OCI-LY1 (cell line): ENCODE measurements around the gene ZNF609.

ENCODE experiments used
- H2AFZ ChIP-seq: fragments of 200-600 bp; sonication (generic), shearing (Covaris generic); 2 replicates; pipeline ENCODE4 v1.6.0; 2014; ENCODE audit warnings: antibody characterized with exemption, mild to moderate bottlenecking, low read length
- H3F3A ChIP-seq: fragments of 200-600 bp; sonication (generic), shearing (Covaris generic); 2 replicates; pipeline ENCODE4 v1.6.0; 2014; ENCODE audit warnings: mild to moderate bottlenecking, antibody characterized with exemption, low read length, moderate library complexity; ENCODE audit not compliant: insufficient read depth
- H3K27ac ChIP-seq: fragments of 200-600 bp; sonication (generic); 2 replicates; pipeline ENCODE4 v1.5.1; 2014; ENCODE audit warnings: low read length, mixed run types, mild to moderate bottlenecking, low read depth; ENCODE audit not compliant: poor library complexity, severe bottlenecking
- H3K27me3 ChIP-seq: fragments of 200-600 bp; sonication (generic); 2 replicates; pipeline ENCODE4 v1.6.0; 2014; ENCODE audit warnings: antibody characterized with exemption, mild to moderate bottlenecking, low read length, moderate library complexity; ENCODE audit not compliant: insufficient read depth
- H3K36me3 ChIP-seq: fragments of 200-600 bp; sonication (generic); 2 replicates; pipeline ENCODE4 v1.6.1; 2014; ENCODE audit warnings: mild to moderate bottlenecking, antibody characterized with exemption, low read length, moderate library complexity, mixed read lengths; ENCODE audit not compliant: insufficient read depth
- H3K4me1 ChIP-seq: fragments of 200-600 bp; sonication (generic); 2 replicates; pipeline ENCODE4 v1.5.1; 2014; ENCODE audit warnings: mild to moderate bottlenecking, low read length, moderate library complexity; ENCODE audit not compliant: insufficient read depth, severe bottlenecking
- H3K4me2 ChIP-seq: fragments of 200-600 bp; sonication (generic), shearing (Covaris generic); 2 replicates; pipeline ENCODE4 v1.6.1; 2014; ENCODE audit warnings: low read length
- H3K4me3 ChIP-seq: fragments of 200-600 bp; sonication (generic); 2 replicates; pipeline ENCODE4 v1.5.1; 2014; ENCODE audit warnings: low read length, low read depth, mild to moderate bottlenecking, mixed read lengths; ENCODE audit not compliant: poor library complexity, severe bottlenecking
- H3K79me2 ChIP-seq: fragments of 200-600 bp; shearing (Covaris generic); 2 replicates; pipeline ENCODE4 v1.6.1; 2016; ENCODE audit warnings: mixed run types, low read length, mixed read lengths; ENCODE audit not compliant: insufficient read depth
- H3K9ac ChIP-seq: fragments of 200-600 bp; sonication (generic), shearing (Covaris generic); 2 replicates; pipeline ENCODE4 v1.6.1; 2014; ENCODE audit warnings: mild to moderate bottlenecking, low read length, mixed read lengths
- H3K9me2 ChIP-seq: fragments of 200-600 bp; sonication (generic), shearing (Covaris generic); 2 replicates; pipeline ENCODE4 v1.6.1; 2014; ENCODE audit warnings: low read depth, mild to moderate bottlenecking, low read length, mixed read lengths
- H3K9me3 ChIP-seq: fragments of 200-600 bp; shearing (Covaris generic); 2 replicates; pipeline ENCODE4 v1.6.1; 2014; ENCODE audit warnings: low read length, mixed read lengths
- H4K20me1 ChIP-seq: fragments of 200-600 bp; sonication (generic), shearing (Covaris generic); 2 replicates; pipeline ENCODE4 v1.6.0; 2016; ENCODE audit warnings: mild to moderate bottlenecking, low read length; ENCODE audit not compliant: insufficient read depth
- EZH2 ChIP-seq: fragments of 200-600 bp; sonication (generic), shearing (Covaris generic); IDR thresholded peaks from 2 replicates; pipeline ENCODE4 v1.8.0; 2017; ENCODE audit warnings: borderline replicate concordance, mixed run types, mild to moderate bottlenecking, antibody characterized with exemption, low read length, moderate library complexity, mixed read lengths
- TF ChIP-seq, protein P1 (sequence below): fragments of 200-600 bp; sonication (generic), shearing (Covaris generic); IDR thresholded peaks from 2 replicates; pipeline ENCODE4 v1.5.1; 2017; ENCODE audit warnings: mild to moderate bottlenecking, antibody characterized with exemption, low read length, moderate library complexity, mixed read lengths

ZNF609 gene

DNA sequence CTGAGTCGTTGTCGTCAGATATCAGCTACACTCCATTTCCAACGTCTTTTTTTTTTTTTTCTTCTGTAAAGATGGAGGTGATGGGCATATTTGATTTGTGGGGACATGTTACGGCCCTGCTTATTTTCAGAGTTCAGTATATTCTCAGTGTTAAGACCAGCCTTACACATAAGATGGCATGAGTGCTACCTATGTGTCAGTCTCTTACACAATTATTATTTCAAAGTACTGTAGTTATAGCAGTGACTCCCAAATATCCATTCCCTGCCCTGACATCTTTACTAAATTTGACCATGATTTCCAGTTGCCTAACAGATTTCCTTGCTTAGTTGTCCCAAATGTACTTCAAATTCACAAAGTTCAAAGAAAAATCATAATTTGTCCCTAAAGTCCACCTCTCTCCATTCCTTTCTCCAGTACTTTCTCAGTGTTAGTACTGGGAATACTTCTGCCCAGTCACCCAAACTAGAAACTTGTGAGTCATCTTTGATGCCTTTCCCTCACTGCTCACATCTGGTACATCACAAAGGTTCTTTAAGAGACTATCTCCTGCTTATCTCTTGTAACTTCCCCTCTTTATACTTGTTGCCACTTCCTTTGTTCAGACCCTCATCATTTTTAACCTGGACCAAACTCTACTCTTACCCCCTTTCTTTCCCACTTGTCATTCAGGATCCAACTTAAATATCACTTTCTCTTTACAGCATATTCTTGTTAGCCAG is 67.0 kb downstream of the ZNF609 start:
- no peaks in the 10 kb centered on the region for H3K27me3 ChIP-seq
- H3K9me3 ChIP-seq, result no peaks in the 10 kb centered on the region
- no peak overlapping the region for H3K9ac ChIP-seq
- H3K4me2 ChIP-seq, result no peak overlapping the region
- no peaks in the 10 kb centered on the region for H4K20me1 ChIP-seq
- H3K9me2 ChIP-seq, result no peaks in the 10 kb centered on the region
- no peak overlapping the region for H2AFZ ChIP-seq
- H3K4me3 ChIP-seq, result no peak overlapping the region
- H3F3A ChIP-seq, result no peaks in the 10 kb centered on the region
- no peak overlapping the region for H3K27ac ChIP-seq
- TF ChIP-seq, protein P1, sequence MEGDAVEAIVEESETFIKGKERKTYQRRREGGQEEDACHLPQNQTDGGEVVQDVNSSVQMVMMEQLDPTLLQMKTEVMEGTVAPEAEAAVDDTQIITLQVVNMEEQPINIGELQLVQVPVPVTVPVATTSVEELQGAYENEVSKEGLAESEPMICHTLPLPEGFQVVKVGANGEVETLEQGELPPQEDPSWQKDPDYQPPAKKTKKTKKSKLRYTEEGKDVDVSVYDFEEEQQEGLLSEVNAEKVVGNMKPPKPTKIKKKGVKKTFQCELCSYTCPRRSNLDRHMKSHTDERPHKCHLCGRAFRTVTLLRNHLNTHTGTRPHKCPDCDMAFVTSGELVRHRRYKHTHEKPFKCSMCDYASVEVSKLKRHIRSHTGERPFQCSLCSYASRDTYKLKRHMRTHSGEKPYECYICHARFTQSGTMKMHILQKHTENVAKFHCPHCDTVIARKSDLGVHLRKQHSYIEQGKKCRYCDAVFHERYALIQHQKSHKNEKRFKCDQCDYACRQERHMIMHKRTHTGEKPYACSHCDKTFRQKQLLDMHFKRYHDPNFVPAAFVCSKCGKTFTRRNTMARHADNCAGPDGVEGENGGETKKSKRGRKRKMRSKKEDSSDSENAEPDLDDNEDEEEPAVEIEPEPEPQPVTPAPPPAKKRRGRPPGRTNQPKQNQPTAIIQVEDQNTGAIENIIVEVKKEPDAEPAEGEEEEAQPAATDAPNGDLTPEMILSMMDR, result no peak
- no peak for TF ChIP-seq EZH2
- H3K36me3 ChIP-seq, result 0 out of 2 replicates have a peak, but pooled peaks cover 11% of the 10 kb centered on the region
- peaks cover 10% of the 10 kb centered on the region for H3K4me1 ChIP-seq
- H3K79me2 ChIP-seq, result peaks cover 55% of the 10 kb centered on the region

DNA sequence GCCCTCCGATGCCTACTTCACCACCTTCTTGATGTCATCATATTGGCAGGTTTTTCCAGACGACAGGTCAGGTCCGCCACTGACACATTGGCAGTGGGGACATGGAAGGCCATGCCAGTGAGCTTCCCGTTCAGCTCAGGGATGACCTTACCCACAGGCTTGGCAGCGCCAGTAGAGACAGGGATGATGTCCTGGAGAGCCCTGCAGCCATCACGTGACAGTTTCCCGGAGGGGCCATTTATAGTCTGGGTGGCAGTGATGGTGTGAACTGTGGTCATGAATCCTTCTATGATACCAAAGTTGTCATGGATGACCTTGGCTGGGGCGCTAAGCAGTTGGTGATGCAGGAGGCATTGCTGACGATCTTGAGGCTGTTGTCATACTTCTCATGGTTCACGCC is 68.5 kb downstream of the ZNF609 start:
- peaks cover 55% of the 10 kb centered on the region for H3K79me2 ChIP-seq
- 0 out of 2 replicates have a peak, but pooled peaks cover 11% of the 10 kb centered on the region for H3K36me3 ChIP-seq
- no peaks in the 10 kb centered on the region for H3K27me3 ChIP-seq
- no peak overlapping the region for H3K4me2 ChIP-seq
- H3K4me1 ChIP-seq, result peaks cover 14% of the 10 kb centered on the region
- H3K4me3 ChIP-seq, result no peak overlapping the region
- H3K9me3 ChIP-seq, result no peaks in the 10 kb centered on the region
- H3K9me2 ChIP-seq, result no peaks in the 10 kb centered on the region
- no peak overlapping the region for H3K27ac ChIP-seq
- TF ChIP-seq, protein P1, result no peak
- no peak for TF ChIP-seq EZH2
- H3F3A ChIP-seq, result no peaks in the 10 kb centered on the region
- no peak overlapping the region for H2AFZ ChIP-seq
- no peaks in the 10 kb centered on the region for H4K20me1 ChIP-seq
- no peak overlapping the region for H3K9ac ChIP-seq

DNA sequence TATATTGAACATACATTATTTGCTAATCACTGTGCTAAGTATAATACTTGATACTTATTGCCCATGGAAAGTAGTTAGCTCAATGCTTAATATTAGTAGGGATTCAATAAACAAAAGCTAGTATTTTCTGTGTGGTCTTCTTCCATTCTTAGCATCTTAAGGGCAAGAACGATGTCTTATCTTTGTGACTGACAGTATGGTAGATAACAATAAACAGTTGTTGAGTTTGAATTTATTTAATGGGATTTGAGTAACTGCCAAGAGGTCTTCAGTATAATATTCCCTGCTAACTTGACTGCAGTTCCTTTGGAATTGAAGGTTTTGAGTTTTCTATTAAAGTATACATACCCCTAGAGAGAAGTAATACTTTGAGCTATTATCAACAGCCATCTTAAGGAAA is 70.1 kb downstream of the ZNF609 start:
- Histone ChIP-seq H3K79me2 (peaks cover 55% of the 10 kb centered on the region), H3K9me3 (no peaks in the 10 kb centered on the region), H4K20me1 (no peaks in the 10 kb centered on the region), H3K9ac (no peak overlapping the region), H2AFZ (no peak overlapping the region), H3K36me3 (0 out of 2 replicates have a peak, but pooled peaks cover 11% of the 10 kb centered on the region), H3K4me1 (peaks cover 24% of the 10 kb centered on the region), H3K27me3 (no peaks in the 10 kb centered on the region), H3K27ac (no peak overlapping the region), H3K9me2 (no peaks in the 10 kb centered on the region), H3F3A (no peaks in the 10 kb centered on the region), H3K4me2 (no peak overlapping the region), H3K4me3 (no peak overlapping the region)
- TF ChIP-seq, protein P1, result no peak
